Osteocyte (in vitro differentiated cells): Measurements from ENCODE around the gene CCSER1. TPM values are rescaled to one million over a fixed set of nuclear protein-coding genes. Genes with fewer than 3 reads are reported as not detected.
A peak's percentile ranks its signal among the peaks of the same experiment; 100 is the strongest.

Source experiments
- DNase-seq: peaks from one replicate; pipeline ENCODE4 v3.0.0; 2021; ENCODE audit warnings: mixed read lengths; ENCODE audit not compliant: unreplicated experiment; ENCODE audit errors: extremely low spot score
- H3K27ac Mint-ChIP-seq: one replicate; pipeline ENCODE4 v1.8.0; 2021; ENCODE audit warnings: mild to moderate bottlenecking, mixed read lengths; ENCODE audit not compliant: unreplicated experiment
- H3K27me3 Mint-ChIP-seq: one replicate; pipeline ENCODE4 v1.8.0; 2021; ENCODE audit warnings: mixed read lengths; ENCODE audit not compliant: unreplicated experiment
- H3K36me3 Mint-ChIP-seq: one replicate; pipeline ENCODE4 v1.8.0; 2021; ENCODE audit warnings: mixed read lengths; ENCODE audit not compliant: unreplicated experiment
- H3K4me1 Mint-ChIP-seq: one replicate; pipeline ENCODE4 v1.8.0; 2021; ENCODE audit warnings: mixed read lengths; ENCODE audit not compliant: unreplicated experiment
- H3K4me3 Mint-ChIP-seq: one replicate; pipeline ENCODE4 v1.8.0; 2021; ENCODE audit warnings: mild to moderate bottlenecking, moderate library complexity, mixed read lengths; ENCODE audit not compliant: unreplicated experiment
- H3K9me3 Mint-ChIP-seq: one replicate; pipeline ENCODE4 v1.8.0; 2021; ENCODE audit warnings: mixed read lengths; ENCODE audit not compliant: unreplicated experiment
- CTCF ChIP-seq: fragments of 200-600 bp; sonication (generic); IDR thresholded peaks from 2 replicates; pipeline ENCODE4 v1.5.0; 2021; ENCODE audit warnings: antibody characterized with exemption, mild to moderate bottlenecking, moderate library complexity
- total RNA-seq: library from RNA; stranded (reverse); gene quantifications from 2 replicates; pipeline ENCODE4 v1.2.1, GENCODE V29; 2021

The CCSER1 gene
- total RNA-seq, 1 donor from 2014 or later: not detected

GRCh38 chr4:91113130-91113706, 986.0 kb downstream of the CCSER1 start:
- Mint-ChIP-seq H3K36me3 (no peaks in the 10 kb centered on the region), H3K27me3 (peaks cover 8% of the 10 kb centered on the region), H3K27ac (no peak overlapping the region), H3K9me3 (no peaks in the 10 kb centered on the region), H3K4me3 (no peak overlapping the region), H3K4me1 (no peaks in the 10 kb centered on the region)
- no peak for DNase-seq
- peak; percentile 75 for TF ChIP-seq CTCF

GRCh38 chr4:91114386-91114785, 987.2 kb downstream of the CCSER1 start:
- no peak for DNase-seq
- no peak overlapping the region for H3K4me3 Mint-ChIP-seq
- peaks cover 6% of the 10 kb centered on the region for H3K27me3 Mint-ChIP-seq
- no peaks in the 10 kb centered on the region for H3K9me3 Mint-ChIP-seq
- no peak overlapping the region for H3K27ac Mint-ChIP-seq
- no peaks in the 10 kb centered on the region for H3K4me1 Mint-ChIP-seq
- TF ChIP-seq CTCF: no peak
- no peaks in the 10 kb centered on the region for H3K36me3 Mint-ChIP-seq

- no peak overlapping the region for H3K4me3 Mint-ChIP-seq
- H3K27ac Mint-ChIP-seq: no peak overlapping the region
- no peak for DNase-seq
- H3K9me3 Mint-ChIP-seq: no peaks in the 10 kb centered on the region
- peaks cover 6% of the 10 kb centered on the region for H3K27me3 Mint-ChIP-seq
- no peaks in the 10 kb centered on the region for H3K36me3 Mint-ChIP-seq
- peak; percentile 57 for TF ChIP-seq CTCF
- no peaks in the 10 kb centered on the region for H3K4me1 Mint-ChIP-seq
Observed at GRCh38 chr4:91116861-91117260, 989.7 kb downstream of the CCSER1 start.

- H3K36me3 Mint-ChIP-seq: no peaks in the 10 kb centered on the region
- no peak overlapping the region for H3K27ac Mint-ChIP-seq
- no peaks in the 10 kb centered on the region for H3K9me3 Mint-ChIP-seq
- DNase-seq: no peak
- no peak overlapping the region for H3K4me3 Mint-ChIP-seq
- TF ChIP-seq CTCF: no peak
- peaks cover 5% of the 10 kb centered on the region for H3K27me3 Mint-ChIP-seq
- no peaks in the 10 kb centered on the region for H3K4me1 Mint-ChIP-seq
Observed at GRCh38 chr4:91118597-91118996, 991.4 kb downstream of the CCSER1 start.

GRCh38 chr4:91123742-91124141, 996.5 kb downstream of the CCSER1 start:
- Mint-ChIP-seq H3K4me3 (no peak overlapping the region), H3K4me1 (no peaks in the 10 kb centered on the region), H3K9me3 (no peaks in the 10 kb centered on the region), H3K27ac (no peak overlapping the region), H3K27me3 (peaks cover 5% of the 10 kb centered on the region), H3K36me3 (no peaks in the 10 kb centered on the region)
- no peak for DNase-seq
- TF ChIP-seq CTCF: no peak
